HEK293 (cell line): Measurements from ENCODE around the gene NFXL1.
A peak's percentile ranks its signal among the peaks of the same experiment; 100 is the strongest.

ENCODE experiments used
- CTCF ChIA-PET: fragments of 350-600 bp; formaldehyde crosslinking; extraction: SDS; loops from one replicate; lab custom pipeline; 2021; ENCODE audit warnings: antibody characterized with exemption; lab: Yijun Ruan, JAX
- POLR2A ChIA-PET: fragments of 300-600 bp; formaldehyde crosslinking; extraction: SDS; loops from one replicate; lab custom pipeline; 2020; ENCODE audit warnings: antibody characterized with exemption, inconsistent platforms; lab: Yijun Ruan, JAX
- H3K27ac ChIP-seq: fragments of 200-500 bp; sonication (Bioruptor generic); 2 replicates; pipeline ENCODE4 v1.5.1; 2014; ENCODE audit warnings: low read depth, low read length, control low read depth, inconsistent platforms; ENCODE audit errors: extremely low read depth
- H3K36me3 ChIP-seq, 2 experiments: fragments of 200-500 bp in 1 of 2; sonication (Bioruptor generic) in 1 of 2; 1 replicate in 1 of 2; 2 replicates in 1 of 2; pipeline ENCODE4 v1.5.1; 2014 to 2017; ENCODE audit warnings: inconsistent platforms in 2 of 2, low read length in 2 of 2; ENCODE audit not compliant: control insufficient read depth in 2 of 2, insufficient read depth in 1 of 2
- H3K4me1 ChIP-seq: fragments of 200-500 bp; sonication (Bioruptor generic); 2 replicates; pipeline ENCODE4 v1.5.1; 2014; ENCODE audit warnings: mild to moderate bottlenecking, low read length, inconsistent platforms; ENCODE audit not compliant: control insufficient read depth, insufficient read depth
- H3K4me3 ChIP-seq: 2 replicates; pipeline ENCODE4 v1.5.1; 2011; ENCODE audit warnings: low read depth, mild to moderate bottlenecking, control low read depth, low read length, moderate library complexity
- H3K9me3 ChIP-seq: fragments of 200-500 bp; sonication (Bioruptor generic); 2 replicates; pipeline ENCODE4 v1.5.1; 2014; ENCODE audit warnings: low read depth, low read length, inconsistent platforms; ENCODE audit not compliant: control insufficient read depth, insufficient read depth
- BCL11B ChIP-seq: fragments of 450-650 bp; formaldehyde crosslinking; IDR thresholded peaks from 2 replicates; pipeline ENCODE4 v1.5.1; 2016; ENCODE audit warnings: low read depth, missing biosample characterization, missing genetic modification characterization
- FEZF1 ChIP-seq: fragments of 450-650 bp; formaldehyde crosslinking; IDR thresholded peaks from 2 replicates; pipeline ENCODE4 v1.5.1; 2016; ENCODE audit warnings: missing biosample characterization, missing genetic modification characterization
- GLIS2 ChIP-seq: fragments of 450-650 bp; formaldehyde crosslinking; IDR thresholded peaks from 2 replicates; pipeline ENCODE4 v1.5.1; 2016; ENCODE audit warnings: missing biosample characterization, missing genetic modification characterization
- KLF1 ChIP-seq: fragments of 450-650 bp; formaldehyde crosslinking; IDR thresholded peaks from 2 replicates; pipeline ENCODE4 v1.5.1; 2016; ENCODE audit warnings: missing biosample characterization, missing genetic modification characterization
- KLF10 ChIP-seq: fragments of 450-650 bp; IDR thresholded peaks from 2 replicates; pipeline ENCODE4 v1.5.1; 2018; ENCODE audit warnings: missing biosample characterization, mild to moderate bottlenecking, missing genetic modification characterization
- KLF8 ChIP-seq: fragments of 450-650 bp; formaldehyde crosslinking; IDR thresholded peaks from 2 replicates; pipeline ENCODE4 v1.5.1; 2016; ENCODE audit warnings: missing biosample characterization, missing genetic modification characterization
- KLF9 ChIP-seq: fragments of 450-650 bp; formaldehyde crosslinking; IDR thresholded peaks from 2 replicates; pipeline ENCODE4 v1.5.1; 2016; ENCODE audit warnings: missing biosample characterization, missing genetic modification characterization, low read depth
- REST ChIP-seq: fragments of 450-650 bp; formaldehyde crosslinking; IDR thresholded peaks from 2 replicates; pipeline ENCODE4 v1.5.1; 2016; ENCODE audit warnings: missing biosample characterization, missing genetic modification characterization
- SP2 ChIP-seq: fragments of 450-650 bp; formaldehyde crosslinking; IDR thresholded peaks from 2 replicates; pipeline ENCODE4 v1.5.1; 2016; ENCODE audit warnings: missing biosample characterization, missing genetic modification characterization
- TRIM28 ChIP-seq: IDR thresholded peaks from 2 replicates; pipeline ENCODE4 v1.6.1; 2011; ENCODE audit warnings: low read length, control low read depth, borderline replicate concordance
- WT1 ChIP-seq: fragments of 450-650 bp; formaldehyde crosslinking; IDR thresholded peaks from 2 replicates; pipeline ENCODE4 v1.5.1; 2016; ENCODE audit warnings: missing biosample characterization, missing genetic modification characterization
- ZBTB21 ChIP-seq: fragments of 450-650 bp; formaldehyde crosslinking; IDR thresholded peaks from 2 replicates; pipeline ENCODE4 v1.5.1; 2017; ENCODE audit warnings: missing biosample characterization, missing genetic modification characterization
- ZBTB49 ChIP-seq: fragments of 450-650 bp; formaldehyde crosslinking; IDR thresholded peaks from 2 replicates; pipeline ENCODE4 v1.5.1; 2016; ENCODE audit warnings: missing biosample characterization, missing genetic modification characterization, low read depth
- ZBTB7A ChIP-seq: fragments of 450-650 bp; formaldehyde crosslinking; IDR thresholded peaks from 2 replicates; pipeline ENCODE4 v1.5.1; 2016; ENCODE audit warnings: low read depth, missing biosample characterization, missing genetic modification characterization
- ZFP37 ChIP-seq: fragments of 450-650 bp; formaldehyde crosslinking; IDR thresholded peaks from 2 replicates; pipeline ENCODE4 v1.5.1; 2016; ENCODE audit warnings: missing biosample characterization, missing genetic modification characterization
- ZFP69B ChIP-seq: fragments of 450-650 bp; formaldehyde crosslinking; IDR thresholded peaks from 2 replicates; pipeline ENCODE4 v1.5.1; 2016; ENCODE audit warnings: missing biosample characterization, missing genetic modification characterization
- ZNF114 ChIP-seq: fragments of 450-650 bp; formaldehyde crosslinking; IDR thresholded peaks from 2 replicates; pipeline ENCODE4 v1.5.0; 2017; ENCODE audit warnings: missing biosample characterization, missing genetic modification characterization
- ZNF133 ChIP-seq: fragments of 450-650 bp; formaldehyde crosslinking; IDR thresholded peaks from 2 replicates; pipeline ENCODE4 v1.5.1; 2016; ENCODE audit warnings: missing biosample characterization, missing genetic modification characterization
- ZNF19 ChIP-seq: fragments of 450-650 bp; formaldehyde crosslinking; IDR thresholded peaks from 2 replicates; pipeline ENCODE4; 2016; ENCODE audit warnings: missing biosample characterization, missing genetic modification characterization, low read depth
- ZNF211 ChIP-seq: fragments of 450-650 bp; formaldehyde crosslinking; IDR thresholded peaks from 2 replicates; pipeline ENCODE4 v1.5.1; 2016; ENCODE audit warnings: low read depth, missing biosample characterization, missing genetic modification characterization
- ZNF24 ChIP-seq: fragments of 450-650 bp; formaldehyde crosslinking; IDR thresholded peaks from 2 replicates; pipeline ENCODE4 v1.5.1; 2016; ENCODE audit warnings: missing biosample characterization, missing genetic modification characterization
- ZNF341 ChIP-seq: fragments of 450-650 bp; formaldehyde crosslinking; IDR thresholded peaks from 2 replicates; pipeline ENCODE4; 2016; ENCODE audit warnings: low read depth, missing biosample characterization, missing genetic modification characterization
- ZNF404 ChIP-seq: fragments of 450-650 bp; formaldehyde crosslinking; IDR thresholded peaks from 2 replicates; pipeline ENCODE4 v1.5.1; 2017; ENCODE audit warnings: missing biosample characterization, missing genetic modification characterization
- ZNF423 ChIP-seq: fragments of 450-650 bp; formaldehyde crosslinking; IDR thresholded peaks from 2 replicates; pipeline ENCODE4 v1.5.1; 2016; ENCODE audit warnings: missing biosample characterization, missing genetic modification characterization
- ZNF426 ChIP-seq: fragments of 450-650 bp; formaldehyde crosslinking; IDR thresholded peaks from 2 replicates; pipeline ENCODE4 v1.5.1; 2017; ENCODE audit warnings: missing biosample characterization, missing genetic modification characterization, mild to moderate bottlenecking, inconsistent platforms, moderate library complexity
- ZNF48 ChIP-seq: fragments of 450-650 bp; formaldehyde crosslinking; IDR thresholded peaks from 2 replicates; pipeline ENCODE4 v1.5.1; 2016; ENCODE audit warnings: missing biosample characterization, missing genetic modification characterization
- ZNF514 ChIP-seq: fragments of 450-650 bp; formaldehyde crosslinking; IDR thresholded peaks from 2 replicates; pipeline ENCODE4 v1.5.1; 2016; ENCODE audit warnings: missing biosample characterization, missing genetic modification characterization
- ZNF558 ChIP-seq: fragments of 450-650 bp; formaldehyde crosslinking; IDR thresholded peaks from 2 replicates; pipeline ENCODE4 v1.5.1; 2016; ENCODE audit warnings: missing biosample characterization, missing genetic modification characterization
- ZNF560 ChIP-seq: fragments of 450-650 bp; formaldehyde crosslinking; IDR thresholded peaks from 2 replicates; pipeline ENCODE4 v1.5.1; 2017; ENCODE audit warnings: missing biosample characterization, missing genetic modification characterization, borderline replicate concordance
- ZNF629 ChIP-seq: fragments of 450-650 bp; formaldehyde crosslinking; IDR thresholded peaks from 2 replicates; pipeline ENCODE4 v1.5.1; 2017; ENCODE audit warnings: missing biosample characterization, missing genetic modification characterization
- ZNF660 ChIP-seq: fragments of 450-650 bp; IDR thresholded peaks from 2 replicates; pipeline ENCODE4 v1.5.1; 2018; ENCODE audit warnings: missing biosample characterization, mild to moderate bottlenecking, missing genetic modification characterization
- ZNF670 ChIP-seq: fragments of 450-650 bp; formaldehyde crosslinking; IDR thresholded peaks from 2 replicates; pipeline ENCODE4 v1.5.1; 2016; ENCODE audit warnings: missing biosample characterization, missing genetic modification characterization, low read depth
- ZNF701 ChIP-seq: fragments of 450-650 bp; formaldehyde crosslinking; IDR thresholded peaks from 2 replicates; pipeline ENCODE4 v1.5.1; 2016; ENCODE audit warnings: missing biosample characterization, missing genetic modification characterization
- ZNF791 ChIP-seq: fragments of 450-650 bp; formaldehyde crosslinking; IDR thresholded peaks from 2 replicates; pipeline ENCODE4 v1.5.1; 2016; ENCODE audit warnings: missing biosample characterization, missing genetic modification characterization
- ZNF792 ChIP-seq: fragments of 450-650 bp; formaldehyde crosslinking; IDR thresholded peaks from 2 replicates; pipeline ENCODE4 v1.5.1; 2016; ENCODE audit warnings: missing biosample characterization, missing genetic modification characterization
- ZSCAN5A ChIP-seq: fragments of 450-650 bp; formaldehyde crosslinking; IDR thresholded peaks from 2 replicates; pipeline ENCODE4 v1.5.1; 2016; ENCODE audit warnings: missing biosample characterization, missing genetic modification characterization

The NFXL1 gene

GRCh38 chr4:47836641-47837093 lies 77.7 kb downstream of the NFXL1 start:
- H3K4me3 ChIP-seq, result peak overlapping the region; percentile 58
- TF ChIP-seq ZFP69B (tag by site-specific recombination), result no peak
- no peak for TF ChIP-seq ZNF24 (tag by site-specific recombination)
- TF ChIP-seq ZNF701, result no peak
- peak; percentile 36 for TF ChIP-seq SP2 (tag by site-specific recombination)
- TF ChIP-seq KLF8 (tag by site-specific recombination), result no peak
- no peak for TF ChIP-seq ZNF560 (tag by site-specific recombination)
- TF ChIP-seq FEZF1 (tag by site-specific recombination), result no peak
- TF ChIP-seq ZNF792 (tag by site-specific recombination), result no peak
- no peak for TF ChIP-seq ZNF670 (tag by site-specific recombination)
- TF ChIP-seq ZNF426 (tag by site-specific recombination), result no peak
- no peak for TF ChIP-seq ZBTB49 (tag by site-specific recombination)
- no peak for TF ChIP-seq GLIS2 (tag by site-specific recombination)
- no peak for TF ChIP-seq ZNF211
- TF ChIP-seq KLF9 (tag by site-specific recombination), result no peak
- no peak for TF ChIP-seq ZFP37 (tag by site-specific recombination)
- TF ChIP-seq ZNF48, result no peak
- TF ChIP-seq ZNF514, result no peak
- TF ChIP-seq ZNF791 (tag by site-specific recombination), result no peak
- no peak for TF ChIP-seq ZNF423
- TF ChIP-seq ZNF19 (tag by site-specific recombination), result no peak
- TF ChIP-seq TRIM28, result no peak
- no peak for TF ChIP-seq KLF1 (tag by site-specific recombination)
- peak; percentile 50; the same call in 1 of the 2 replicates for TF ChIP-seq ZNF660 (tag by site-specific recombination)
- no peak for TF ChIP-seq ZSCAN5A (tag by site-specific recombination)
- no peak for TF ChIP-seq WT1
- TF ChIP-seq ZNF629 (tag by site-specific recombination), result peak; percentile 83
- no peak for TF ChIP-seq ZNF133
- no peak for TF ChIP-seq ZNF558
- no peak for TF ChIP-seq ZBTB7A
- TF ChIP-seq ZNF341 (tag by site-specific recombination), result peak; percentile 48; the same call in 1 of the 2 replicates
- TF ChIP-seq ZBTB21 (tag by site-specific recombination), result 0 out of 2 replicates have a peak, but pooled peaks have one; percentile 36
- TF ChIP-seq REST (tag by site-specific recombination), result no peak
- no peak for TF ChIP-seq ZNF404 (tag by site-specific recombination)
- no peak for TF ChIP-seq ZNF114 (tag by site-specific recombination)
- TF ChIP-seq KLF10 (tag by site-specific recombination), result no peak
- TF ChIP-seq BCL11B (tag by site-specific recombination), result no peak

More at GRCh38 chr4:47836641-47837093, 77.7 kb downstream of the NFXL1 start:
- Histone ChIP-seq H3K9me3 (no peaks in the 10 kb centered on the region), H3K36me3 (no peaks in the 10 kb centered on the region), H3K4me1 (no peaks in the 10 kb centered on the region), H3K27ac (no peak overlapping the region)
- POLR2A ChIA-PET, result interaction anchor here (1.1 kb wide), 1 partner anchor 78 kb away, joined by 4 read pairs; the partner anchor contains the start of gene NFXL1
- CTCF ChIA-PET, result interaction anchor here (0.6 to 3.1 kb wide), 23 partner anchors 9 to 253 kb away, joined by 3 to 46 read pairs (median 4); no protein-coding TSS in a partner anchor
